ENCODE results near the gene LLGL2. TPM values are rescaled to one million over a fixed set of nuclear protein-coding genes. Genes with fewer than 3 reads are reported as not detected.
"Not testable (repeated sequence)": the region's sequence is repeated elsewhere in the genome, so short reads cannot be mapped to it uniquely, and the experiment has no call there.

LLGL2 gene
- total RNA-seq, 1 experiment from 2014 or later = 1.6 TPM

DNA sequence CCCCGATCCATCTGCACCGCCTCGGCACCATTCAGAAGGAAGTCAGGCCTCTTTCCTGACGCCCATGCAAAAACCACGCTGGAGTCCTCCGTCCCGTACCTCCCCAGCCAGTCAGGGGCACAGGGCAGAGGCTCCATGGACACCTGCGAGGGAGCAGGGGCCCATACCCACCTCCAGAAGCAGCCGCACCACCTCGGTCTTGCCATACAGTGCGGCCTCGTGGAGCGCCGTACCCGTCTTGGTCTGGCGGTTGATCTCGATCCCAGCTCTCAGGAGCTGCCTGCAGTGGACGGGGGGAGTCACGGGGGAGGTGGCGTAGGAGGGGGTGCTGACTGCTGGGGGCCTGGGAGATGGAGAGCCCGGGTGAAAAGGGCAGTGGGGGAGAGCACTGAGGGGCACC, 19.4 kb upstream of the LLGL2 start:
- DNase-seq (ENCODE audit: low spot score) = no peak

GRCh38 chr17:75506888-75507287, 18.6 kb upstream of the LLGL2 start:
- DNase-seq (ENCODE audit: low spot score) = no peak

DNA sequence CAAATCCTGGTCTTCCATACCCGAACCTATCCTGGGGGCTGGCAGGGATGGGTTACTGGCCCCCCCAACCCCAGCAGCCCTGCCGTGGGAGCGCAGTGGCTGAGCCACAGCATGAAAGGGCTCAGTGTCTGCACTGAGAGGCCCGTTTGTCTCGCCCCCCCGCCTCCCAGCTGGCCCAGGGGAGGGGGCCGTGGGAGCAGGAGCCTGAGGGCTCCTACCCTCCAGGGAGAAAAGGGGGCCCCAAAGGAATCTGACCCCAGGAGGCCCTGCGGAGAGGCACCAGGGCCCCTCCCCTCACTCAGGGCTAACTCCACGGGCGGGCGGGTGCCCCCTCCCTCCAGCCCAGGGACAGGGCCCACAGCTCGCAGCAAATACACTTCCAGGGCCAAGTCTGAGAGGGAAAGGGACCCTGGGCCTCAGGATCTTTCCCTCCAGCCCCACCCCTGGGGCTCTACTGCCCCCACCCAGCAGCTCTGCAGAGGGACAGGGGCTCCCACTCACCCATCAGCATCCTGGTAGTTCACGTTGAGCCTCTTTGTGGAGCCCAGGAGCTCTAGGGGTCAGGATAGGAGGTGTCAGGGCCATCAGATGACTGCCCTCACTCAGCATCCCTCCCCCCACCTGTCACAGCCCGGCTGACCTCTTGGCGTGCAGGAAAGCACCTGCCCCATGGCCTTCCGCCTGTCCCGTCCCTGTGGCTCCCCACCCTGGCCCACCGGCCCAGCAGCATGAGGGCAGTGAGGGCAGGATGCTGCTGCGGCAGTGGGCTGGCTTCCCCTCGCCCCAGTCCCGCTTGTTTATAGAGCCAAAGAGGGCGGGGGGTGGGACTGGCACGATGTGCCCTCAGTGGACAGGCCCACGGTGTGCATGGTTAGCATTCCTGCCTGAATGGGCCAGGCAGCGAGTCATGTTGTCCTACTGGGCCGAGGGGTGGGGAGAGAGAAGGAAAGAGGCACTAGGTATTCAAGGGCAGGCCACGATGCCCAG, 17.5 kb upstream of the LLGL2 start:
- DNase-seq (ENCODE audit: low spot score) = no peak

- DNase-seq (ENCODE audit: low spot score) = no peak
Measured at GRCh38 chr17:75508931-75509361, 16.6 kb upstream of the LLGL2 start.

GRCh38 chr17:75509528-75510258, 15.8 kb upstream of the LLGL2 start:
- DNase-seq (ENCODE audit: low spot score) = no peak

DNA sequence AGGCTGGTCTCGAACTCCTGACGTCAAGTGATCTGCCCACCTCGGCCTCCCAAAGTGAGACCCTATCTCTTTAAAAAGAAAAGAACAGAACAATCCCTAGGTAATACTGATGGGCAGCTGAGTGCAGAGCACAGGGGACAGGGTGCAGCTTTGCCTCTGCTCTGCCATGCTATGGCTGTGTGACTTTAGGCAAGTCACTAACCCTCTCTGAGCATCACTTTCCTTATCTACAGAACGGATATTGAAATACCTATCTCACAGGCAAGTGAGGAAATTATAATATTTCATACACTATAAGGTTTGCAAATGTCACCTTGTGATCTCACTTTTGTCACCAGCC, 14.3 kb upstream of the LLGL2 start:
- no peak for DNase-seq (ENCODE audit: low spot score)

GRCh38 chr17:75511610-75512575, 13.6 kb upstream of the LLGL2 start:
- peak; percentile 34 for DNase-seq (ENCODE audit: low spot score)

DNA sequence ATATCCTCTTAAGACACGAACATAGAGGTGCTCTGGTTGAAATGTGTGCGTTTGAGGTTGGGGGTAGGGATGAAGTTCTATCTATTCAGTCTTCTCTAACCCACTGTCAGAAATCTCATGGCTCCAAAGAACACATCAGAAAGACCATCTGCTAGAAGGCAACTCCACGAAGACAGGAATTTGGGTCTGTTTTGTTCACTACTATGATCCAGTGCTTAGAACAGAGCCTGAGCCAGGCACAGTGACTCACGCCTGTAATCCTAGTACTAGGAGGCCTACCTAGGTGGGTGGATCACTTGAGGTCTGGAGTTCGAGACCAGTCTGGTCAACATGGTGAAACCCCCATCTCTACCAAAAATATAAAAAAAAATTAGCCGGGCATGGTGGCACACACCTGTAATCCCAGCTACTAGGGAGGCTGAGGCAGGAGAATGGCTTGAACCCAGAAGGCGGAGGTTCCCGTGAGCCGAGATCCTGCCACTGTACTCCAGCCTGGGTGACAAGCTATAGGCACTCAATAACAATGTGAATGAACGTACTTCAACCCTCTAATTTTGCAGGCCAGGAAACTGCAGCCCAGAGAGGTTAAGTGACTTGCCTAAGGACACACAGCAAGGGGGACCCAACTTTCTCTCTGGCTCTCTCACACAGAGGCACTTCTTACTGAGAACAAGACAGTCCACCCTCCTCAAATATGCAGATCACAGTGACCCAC, 12.4 kb upstream of the LLGL2 start:
- DNase-seq (ENCODE audit: low spot score) = no peak

DNA sequence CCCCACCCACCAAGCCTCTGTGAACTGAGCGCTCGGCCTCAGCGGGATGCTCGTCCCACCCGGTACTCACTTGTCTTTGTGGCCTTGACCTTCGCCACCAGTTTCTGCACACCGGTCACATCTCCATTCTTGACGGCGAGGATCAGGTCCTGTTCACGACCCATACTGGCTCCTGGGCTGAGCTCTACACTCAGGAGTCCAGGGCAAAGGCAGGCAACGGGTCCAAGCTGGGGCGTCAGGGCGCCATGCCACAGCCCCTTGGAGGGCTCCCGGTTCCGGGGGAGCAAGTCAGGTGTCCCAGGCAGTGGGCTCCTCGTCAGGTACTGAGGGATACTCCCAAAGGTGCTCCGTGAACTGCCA, 11.9 kb upstream of the LLGL2 start:
- DNase-seq (ENCODE audit: low spot score) = no peak

DNA sequence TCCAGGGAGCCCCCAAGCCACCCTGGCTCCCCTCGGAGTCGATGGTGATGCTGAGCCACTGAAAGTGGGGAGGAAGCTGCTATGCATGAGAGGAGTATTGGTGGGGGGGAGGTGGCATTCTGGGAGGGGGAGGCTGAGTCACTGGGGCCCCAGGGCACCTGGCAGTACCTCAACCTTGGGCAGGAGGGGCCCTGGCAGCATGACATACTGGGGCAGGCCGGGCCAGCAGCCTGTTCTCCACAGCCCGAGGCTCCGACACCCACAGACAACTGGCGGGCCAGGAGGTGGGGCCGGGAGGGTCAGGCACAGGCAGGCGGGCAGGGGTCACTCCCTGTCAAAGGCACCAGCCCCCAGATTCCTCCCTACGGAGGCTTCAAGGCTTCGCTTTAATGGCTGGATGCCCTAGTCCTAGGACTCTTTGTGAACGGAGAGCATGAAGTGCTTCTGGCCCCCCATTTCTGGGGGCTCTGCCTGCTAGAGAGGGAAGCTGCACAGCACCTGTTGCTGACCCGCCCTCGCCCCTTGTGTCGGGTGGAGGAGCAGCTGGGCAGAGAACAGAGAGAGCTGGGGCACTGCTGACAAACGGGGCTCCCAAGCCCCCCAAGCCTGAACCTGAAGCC, 11.1 kb upstream of the LLGL2 start:
- no peak for DNase-seq (ENCODE audit: low spot score)

DNA sequence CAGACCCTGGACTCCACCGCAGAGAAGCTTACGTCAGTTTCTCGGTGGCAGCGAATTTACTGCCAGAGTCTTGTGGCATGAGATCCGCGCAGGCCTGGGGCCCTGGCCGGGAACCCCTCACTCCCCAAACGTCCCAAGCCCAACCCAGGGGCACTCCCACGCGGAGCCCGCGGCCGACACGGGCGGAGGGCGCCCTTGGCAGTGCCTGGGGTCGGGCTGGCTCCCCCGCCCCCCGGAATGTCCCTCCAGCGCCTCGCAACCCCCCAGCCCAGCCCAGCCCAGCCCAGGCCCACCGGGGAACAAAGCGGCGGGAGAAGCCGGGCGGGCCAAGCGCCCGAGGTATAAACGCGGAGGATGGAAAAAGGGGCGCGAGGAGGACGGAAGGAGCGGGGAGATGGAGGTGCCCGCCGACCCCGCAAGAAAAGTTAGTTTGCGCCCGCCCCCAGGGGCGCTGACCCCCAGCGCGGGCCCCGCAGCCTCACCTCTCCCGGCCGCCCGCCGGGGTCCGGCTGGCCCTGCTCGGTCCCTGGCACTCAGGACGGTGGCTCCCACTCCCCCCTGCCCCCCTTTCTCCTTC, 10.5 kb upstream of the LLGL2 start:
- no peak for DNase-seq (ENCODE audit: low spot score)

- peak; percentile 82 for DNase-seq (ENCODE audit: low spot score)
Measured at GRCh38 chr17:75515496-75516254, 9.8 kb upstream of the LLGL2 start, which contains the start of gene CASKIN2. CASKIN2 (minus strand) TSS chr17:75515537; CDS start chr17:75513804, 1,733 bp downstream.

GRCh38 chr17:75516255-75516618, 9.3 kb upstream of the LLGL2 start, which contains the start of gene TSEN54:
TSEN54 (plus strand) TSS chr17:75516528; CDS start chr17:75516561, 33 bp downstream.
- DNase-seq (ENCODE audit: low spot score) = peak; percentile 79

GRCh38 chr17:75516619-75517296, 8.7 kb upstream of the LLGL2 start:
- DNase-seq (ENCODE audit: low spot score) = no peak

GRCh38 chr17:75517297-75517865, 8.1 kb upstream of the LLGL2 start:
- no peak for DNase-seq (ENCODE audit: low spot score)

DNA sequence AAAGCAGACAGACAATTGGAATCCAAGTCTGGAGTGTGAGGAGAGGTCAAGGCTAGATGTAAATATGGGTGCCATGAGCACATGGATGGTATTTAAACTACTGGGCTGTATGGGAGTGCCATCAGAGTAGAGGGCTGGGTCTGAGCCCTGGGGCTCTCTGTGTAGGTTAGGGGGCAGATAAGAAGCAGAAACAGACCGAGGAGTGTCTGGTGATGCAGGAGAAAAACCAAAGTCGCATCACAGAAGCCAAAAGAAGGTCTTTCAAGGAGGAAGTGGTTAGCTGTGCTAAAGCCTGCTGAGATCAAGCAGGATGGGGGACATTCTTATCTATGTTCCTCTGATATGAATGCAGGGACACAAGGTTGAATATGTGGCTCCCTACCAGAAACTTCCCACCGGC, 7.3 kb upstream of the LLGL2 start:
- no peak for DNase-seq (ENCODE audit: low spot score)

DNA sequence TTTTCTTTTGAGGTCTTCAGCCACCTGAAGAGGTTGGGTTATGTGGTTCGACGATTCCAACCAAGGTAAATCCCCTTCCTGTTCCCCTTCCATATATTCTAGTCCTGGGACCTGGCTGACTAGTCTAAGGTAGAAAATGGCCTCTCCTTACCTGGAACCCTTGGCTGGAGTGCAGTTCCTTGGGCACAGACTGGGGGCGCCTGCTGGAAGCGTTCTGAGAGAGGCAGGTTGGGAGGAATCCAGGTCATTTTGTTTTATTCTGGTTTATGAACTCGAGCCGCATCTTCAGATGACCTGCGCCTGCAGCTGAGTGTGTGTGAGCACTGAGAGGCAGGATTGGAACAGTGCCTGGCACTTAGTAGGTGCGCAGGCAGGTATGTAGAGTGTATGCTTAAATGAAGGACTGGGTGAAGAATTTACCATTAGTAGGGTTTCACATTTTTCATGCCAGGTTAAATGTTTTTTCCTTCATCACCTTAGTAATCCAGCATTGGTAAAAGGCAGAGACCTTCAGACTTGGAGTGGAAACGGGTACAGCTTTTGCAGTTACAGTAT, 6.4 kb upstream of the LLGL2 start:
- no peak for DNase-seq (ENCODE audit: low spot score)

GRCh38 chr17:75520413-75520812, 5.1 kb upstream of the LLGL2 start:
- not testable (repeated sequence) for DNase-seq (ENCODE audit: low spot score)

All from A172 (cell line).